Endometrial microvascular endothelial cells (primary cell): Measurements from ENCODE around the gene KRT37. TPM values are rescaled to one million over a fixed set of nuclear protein-coding genes. Genes with fewer than 3 reads are reported as not detected.
"Not testable (repeated sequence)": the region's sequence is repeated elsewhere in the genome, so short reads cannot be mapped to it uniquely, and the experiment has no call there.

Experiments
- in situ Hi-C: cut with HindIII; loops from 2 replicates; pipeline ENCODE4 v1.10.0; 2017; ENCODE audit warnings: low sequenced_read_pairs, low pct_unique_long_range_greater_than_20kb; ENCODE audit errors: inconsistent ontology term
- total RNA-seq: library from RNA; depleted of rRNA; stranded (reverse); fragments of >200 nt; gene quantifications from one replicate; pipeline ENCODE4 v1.2.3, GENCODE V29; 2015; ENCODE audit errors: inconsistent ontology term

The KRT37 gene
- total RNA-seq, 1 donor from 2014 or later: not detected

DNA sequence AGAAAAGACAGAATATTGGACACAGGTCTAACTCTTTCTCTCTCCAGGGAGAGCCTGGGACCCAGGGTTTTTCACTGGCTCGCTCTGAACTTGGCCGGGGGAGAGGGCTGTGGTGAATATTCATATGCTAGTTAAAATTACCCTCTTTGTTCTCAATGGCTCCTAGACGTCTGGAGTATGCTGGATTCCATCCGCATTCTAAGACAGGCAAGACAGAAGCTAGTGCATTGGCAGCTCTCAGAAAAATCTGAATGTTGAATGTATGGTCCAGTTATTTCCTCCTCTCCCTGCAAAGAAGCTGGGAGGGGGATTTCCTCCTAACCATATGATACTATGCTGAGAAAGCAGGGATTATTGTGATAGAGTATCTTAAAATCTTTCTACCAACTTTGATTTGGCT lies 36.7 kb downstream of the KRT37 start:
- in situ Hi-C loops: no loop called here

DNA sequence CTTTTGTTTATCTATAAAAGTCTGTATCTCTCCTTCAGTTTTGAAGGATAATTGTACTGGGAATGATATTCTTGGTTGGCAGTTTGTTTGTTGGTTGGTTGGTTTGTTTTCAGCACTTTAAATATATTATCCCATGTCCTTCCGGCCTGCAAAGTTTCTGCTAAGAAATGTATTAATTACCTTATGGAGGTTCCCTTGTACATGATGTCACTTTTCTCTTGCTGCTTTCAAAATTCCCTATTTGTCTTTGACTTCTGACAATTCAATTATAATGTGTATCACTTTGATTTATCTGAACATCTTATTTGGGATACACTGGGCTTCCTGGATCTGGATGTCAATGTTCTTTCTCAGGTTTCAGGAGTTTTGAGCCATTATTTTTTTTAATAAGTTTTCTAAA lies 38.2 kb downstream of the KRT37 start:
- in situ Hi-C loops: no loop called here

- in situ Hi-C loops: no loop called here
These were observed 40.7 kb downstream of the KRT37 start for GRCh38 chr17:41383690-41384089.

DNA sequence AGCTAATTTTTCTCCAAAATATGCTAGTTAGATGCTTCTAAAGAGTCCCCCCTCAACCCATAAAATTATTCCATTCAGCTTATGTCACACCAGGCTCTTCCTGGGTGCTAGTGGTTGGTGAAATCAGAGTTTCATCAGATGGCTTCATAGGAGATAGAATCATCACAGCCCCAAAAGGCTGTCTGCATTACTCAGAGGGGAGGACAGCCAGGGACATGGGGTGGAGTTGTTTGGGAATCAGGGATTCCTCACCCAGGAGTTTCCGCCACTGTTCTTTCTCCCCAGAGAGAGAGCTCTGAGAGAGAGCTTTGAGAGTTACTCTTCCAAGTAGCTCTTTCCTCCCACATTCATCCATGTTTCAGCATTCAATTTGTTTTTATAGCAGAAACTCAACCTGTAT lies 42.0 kb downstream of the KRT37 start:
- in situ Hi-C loops: no loop called here

GRCh38 chr17:41381943-41382342 lies 42.4 kb downstream of the KRT37 start, which contains the start of gene KRT34:
TSS of gene KRT34 (minus strand) at chr17:41382306. CDS start at chr17:41382246, 60 bp downstream.
- in situ Hi-C loops: not testable (repeated sequence)

GRCh38 chr17:41380091-41380490 lies 44.3 kb downstream of the KRT37 start:
- in situ Hi-C loops: not testable (repeated sequence)

DNA sequence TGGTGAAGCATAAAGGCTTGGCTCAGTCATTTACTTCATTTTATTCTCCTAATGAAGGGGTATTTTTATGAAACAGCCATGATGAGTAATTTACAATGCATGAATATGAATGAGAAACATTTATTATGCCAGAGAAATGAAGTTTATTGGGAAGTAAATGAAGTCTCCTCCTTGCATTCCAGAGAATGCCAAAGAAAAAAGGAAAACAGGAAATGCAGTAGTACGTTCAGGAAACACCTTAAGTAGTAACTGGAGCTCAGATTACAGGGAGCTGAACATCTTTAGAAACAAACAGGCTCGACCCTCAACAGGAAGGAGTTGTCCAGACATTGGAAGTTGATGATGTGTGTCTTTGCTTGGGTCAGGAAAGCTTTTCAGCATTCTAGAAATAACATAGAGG lies 46.8 kb downstream of the KRT37 start:
- in situ Hi-C loops: no loop called here

Other genes with a start within 250 kb of the KRT37 start
- not detected for gene KRTAP4-2, start 246.4 kb downstream of the KRT37 start, total RNA-seq
- gene KRTAP4-1, start 239.7 kb downstream of the KRT37 start, total RNA-seq: not detected
- gene KRTAP9-1, start 234.7 kb downstream of the KRT37 start, total RNA-seq: not detected
- not detected for gene KRTAP9-2, start 197.9 kb downstream of the KRT37 start, total RNA-seq
- not detected for gene KRTAP9-3, start 192.1 kb downstream of the KRT37 start, total RNA-seq
- gene KRTAP9-8, start 186.6 kb downstream of the KRT37 start, total RNA-seq: not detected
- gene KRTAP9-4, start 174.9 kb downstream of the KRT37 start, total RNA-seq: not detected
- gene KRTAP9-9, start 169.2 kb downstream of the KRT37 start, total RNA-seq: not detected
- not detected for gene KRTAP9-6, start 159.2 kb downstream of the KRT37 start, total RNA-seq
- not detected for gene KRTAP9-7, start 148.9 kb downstream of the KRT37 start, total RNA-seq
- gene KRTAP29-1, start 121.7 kb downstream of the KRT37 start, total RNA-seq: not detected
- not detected for gene KRTAP16-1, start 115.3 kb downstream of the KRT37 start, total RNA-seq
- not detected for gene KRTAP17-1, start 108.9 kb downstream of the KRT37 start, total RNA-seq
- not detected for gene KRT33A, start 73.8 kb downstream of the KRT37 start, total RNA-seq
- gene KRT33B, start 54.8 kb downstream of the KRT37 start, total RNA-seq: not detected
- not detected for gene KRT34, start 42.3 kb downstream of the KRT37 start, total RNA-seq
- not detected for gene KRT31, start 27.0 kb downstream of the KRT37 start, total RNA-seq
- gene KRT38, start 16.4 kb upstream of the KRT37 start, total RNA-seq: not detected
- not detected for gene KRT32, start 42.8 kb upstream of the KRT37 start, total RNA-seq
- not detected for gene KRT35, start 56.6 kb upstream of the KRT37 start, total RNA-seq
- gene KRT36, start 65.3 kb upstream of the KRT37 start, total RNA-seq: not detected
- gene KRT13, start 81.0 kb upstream of the KRT37 start, total RNA-seq: not detected
- 14.1 TPM for gene KRT15, start 94.3 kb upstream of the KRT37 start, total RNA-seq
- 101 TPM for gene KRT19, start 103.7 kb upstream of the KRT37 start, total RNA-seq
- not detected for gene KRT9, start 147.5 kb upstream of the KRT37 start, total RNA-seq
- not detected for gene KRT14, start 162.3 kb upstream of the KRT37 start, total RNA-seq
- gene KRT16, start 188.2 kb upstream of the KRT37 start, total RNA-seq: not detected
- not detected for gene KRT17, start 200.0 kb upstream of the KRT37 start, total RNA-seq